GM19099 (cell line): ENCODE results near the gene CHST11.

Source experiments
- POLR2A ChIP-seq: IDR thresholded peaks from 3 replicates; pipeline ENCODE4 v1.6.1; 2011; ENCODE audit warnings: low read depth; ENCODE audit not compliant: insufficient read length; ENCODE audit errors: extremely low read depth

Gene CHST11

DNA sequence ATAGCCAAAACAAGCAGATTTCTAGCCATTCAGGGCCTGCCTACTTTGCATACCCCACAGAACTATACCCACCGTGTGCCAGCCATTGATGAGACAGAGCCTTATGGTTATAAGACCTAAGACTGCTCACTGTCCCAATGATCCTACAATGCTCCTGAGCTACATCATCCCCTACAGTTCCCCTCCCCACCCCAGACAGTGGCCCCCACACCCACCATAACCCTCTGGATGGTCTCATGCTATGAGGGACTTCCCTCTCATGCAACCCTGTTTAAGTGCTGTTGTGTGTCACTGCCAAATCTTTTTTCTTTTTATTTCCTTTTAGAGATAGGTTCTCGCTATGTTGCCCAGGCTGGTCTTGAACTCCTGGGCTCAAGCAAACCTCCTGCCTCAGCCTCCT, 75.9 kb downstream of the CHST11 start:
- no peak for TF ChIP-seq POLR2A

DNA sequence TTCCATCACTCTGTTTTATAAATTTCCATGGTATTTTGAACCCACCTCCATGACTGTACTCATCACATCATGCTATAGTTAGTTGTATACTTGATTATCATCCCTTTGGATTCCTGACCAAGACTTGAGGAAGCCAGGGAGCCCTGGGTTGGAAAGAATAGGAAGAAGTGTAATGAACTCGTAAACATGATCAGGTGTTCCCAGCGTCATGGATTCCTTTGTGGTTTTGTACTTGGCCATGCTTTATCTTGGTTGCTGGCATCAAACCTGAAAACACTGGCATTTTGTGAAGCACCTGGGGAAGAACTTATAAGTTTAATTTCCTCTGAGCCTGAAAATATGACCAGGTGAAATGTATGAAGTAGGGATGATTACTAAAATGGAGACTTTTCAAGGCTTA, 76.4 kb downstream of the CHST11 start:
- TF ChIP-seq POLR2A, result no peak

DNA sequence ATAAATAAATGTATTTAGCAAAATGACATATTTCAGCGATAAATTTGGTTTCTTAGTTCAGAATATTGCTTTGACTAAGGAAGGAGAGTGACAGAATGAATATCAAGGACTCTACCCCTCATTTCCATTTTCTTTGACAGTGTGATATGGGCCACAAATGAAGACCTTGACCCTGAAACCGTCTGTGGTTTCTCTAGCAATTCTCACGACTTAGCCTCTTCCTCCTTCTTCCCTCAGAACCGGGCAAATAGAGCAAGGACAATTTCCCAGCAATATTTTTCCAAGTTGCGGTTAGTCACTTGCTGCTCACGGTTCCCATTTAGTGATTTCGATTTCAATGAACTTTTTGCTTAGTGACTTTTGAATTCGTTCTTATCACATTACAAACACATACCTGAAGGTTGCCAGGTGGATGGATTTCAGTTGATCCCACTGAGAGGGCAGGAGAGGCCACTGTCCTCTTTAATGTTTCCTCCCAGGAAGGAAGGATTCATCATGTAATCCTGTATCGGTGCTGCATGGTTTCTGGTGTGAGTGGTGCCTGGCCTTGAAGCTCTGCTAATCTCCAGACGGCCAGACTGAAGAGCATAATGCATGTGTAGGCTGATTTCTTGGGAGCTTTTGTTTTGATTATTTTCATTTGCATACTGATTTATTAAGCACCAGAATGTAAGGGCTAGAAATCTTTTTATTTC, 77.6 kb downstream of the CHST11 start:
- TF ChIP-seq POLR2A, result no peak

DNA sequence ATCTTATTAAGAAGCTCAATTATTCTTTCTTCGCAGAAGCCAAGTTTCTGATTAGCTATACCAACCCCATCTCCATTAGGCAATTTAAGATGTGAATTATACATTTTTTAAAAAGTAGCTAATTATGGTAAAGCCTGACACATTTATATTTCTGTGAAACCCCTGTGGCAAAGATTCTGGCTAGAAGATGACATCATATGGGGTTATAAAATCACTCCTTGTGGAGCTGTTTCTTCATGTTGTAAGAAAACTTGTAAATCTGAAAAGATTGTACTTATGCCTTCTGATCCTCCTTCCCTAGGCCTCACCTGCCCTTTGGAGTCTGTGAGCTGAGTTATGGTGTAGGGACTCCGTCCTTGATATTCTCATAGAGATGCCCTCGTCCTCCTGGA, 78.1 kb downstream of the CHST11 start:
- no peak for TF ChIP-seq POLR2A

DNA sequence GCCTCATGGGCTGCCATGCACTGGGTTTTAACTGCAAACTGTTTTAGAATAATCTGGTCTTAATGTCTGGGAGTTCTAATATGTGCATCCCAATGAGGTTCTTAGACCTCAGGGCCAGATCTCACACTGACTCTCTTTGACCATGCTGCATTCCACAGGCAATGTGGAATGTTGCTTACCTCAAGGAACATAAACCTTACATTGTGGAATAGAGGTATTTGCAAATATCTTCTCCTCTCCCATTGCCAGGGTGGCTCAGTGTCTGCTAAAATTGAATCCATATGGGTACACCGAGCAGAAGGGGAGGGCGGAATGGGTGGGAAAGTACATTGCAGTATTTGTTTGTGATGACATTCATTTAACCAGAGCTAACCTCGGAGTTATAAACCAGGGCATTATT, 78.6 kb downstream of the CHST11 start:
- no peak for TF ChIP-seq POLR2A

DNA sequence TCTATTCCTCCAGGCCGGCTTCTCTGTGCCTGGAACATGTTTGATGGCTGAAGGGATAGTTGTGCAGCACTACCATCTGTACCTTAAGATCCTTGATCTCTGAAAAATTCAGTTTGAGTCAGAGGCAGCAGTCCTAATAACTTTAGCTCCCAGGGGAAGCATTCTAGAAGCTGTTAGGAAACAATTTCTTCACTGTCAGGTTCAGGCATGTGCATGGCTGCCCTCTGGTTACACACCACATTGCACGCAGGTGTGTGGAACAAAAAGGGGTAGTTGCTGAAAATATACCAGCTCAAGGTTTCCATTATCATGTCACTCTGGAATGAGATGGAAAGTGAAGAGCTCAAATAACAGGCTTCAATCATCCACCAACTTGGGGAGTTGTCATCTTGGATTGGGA, 80.1 kb downstream of the CHST11 start:
- no peak for TF ChIP-seq POLR2A

DNA sequence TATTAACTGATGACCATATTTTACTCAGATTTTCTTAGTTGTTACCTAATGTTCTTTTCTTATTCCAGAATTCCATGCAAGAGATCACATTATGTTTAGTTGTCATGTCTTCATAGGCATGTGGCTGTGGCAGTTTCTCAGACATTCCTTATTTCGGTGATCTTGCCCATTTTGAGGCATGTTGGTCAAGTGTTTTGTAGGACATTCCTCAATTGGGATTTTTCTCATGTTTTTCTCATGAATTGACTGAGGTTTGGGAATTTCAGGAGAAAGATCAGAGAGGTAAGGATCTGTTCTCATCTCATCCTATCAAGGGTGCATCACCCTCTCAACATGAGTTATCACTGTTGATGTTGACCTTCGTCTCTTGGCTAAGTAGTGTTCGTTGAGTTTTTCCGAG, 81.3 kb downstream of the CHST11 start:
- TF ChIP-seq POLR2A, result no peak

DNA sequence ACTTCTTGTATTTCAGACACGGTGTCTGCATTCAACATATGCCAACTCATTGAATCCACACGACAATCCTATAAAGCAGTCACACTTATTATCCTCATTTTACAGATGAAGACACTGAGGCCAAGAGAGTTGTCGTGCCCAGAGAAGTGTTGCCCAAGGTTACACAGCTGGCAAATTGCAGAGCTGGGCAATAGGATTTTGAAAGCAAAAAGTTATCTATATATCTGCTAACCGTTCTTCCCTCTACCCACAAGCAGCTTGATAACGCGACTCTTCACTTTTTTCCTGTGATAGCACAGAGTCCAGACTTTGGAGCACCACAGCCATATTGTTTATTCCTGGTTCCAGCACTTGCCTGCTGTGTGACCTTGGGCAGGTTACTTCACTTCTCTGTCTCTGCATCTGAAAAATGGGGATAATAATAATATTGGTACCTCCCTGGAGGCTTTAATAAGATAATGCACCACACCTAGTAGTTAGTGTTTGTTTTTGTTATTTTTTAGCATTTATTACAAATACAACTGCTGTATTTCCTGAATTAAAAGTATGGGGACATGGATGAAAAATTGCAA, 82.2 kb downstream of the CHST11 start:
- TF ChIP-seq POLR2A, result no peak

DNA sequence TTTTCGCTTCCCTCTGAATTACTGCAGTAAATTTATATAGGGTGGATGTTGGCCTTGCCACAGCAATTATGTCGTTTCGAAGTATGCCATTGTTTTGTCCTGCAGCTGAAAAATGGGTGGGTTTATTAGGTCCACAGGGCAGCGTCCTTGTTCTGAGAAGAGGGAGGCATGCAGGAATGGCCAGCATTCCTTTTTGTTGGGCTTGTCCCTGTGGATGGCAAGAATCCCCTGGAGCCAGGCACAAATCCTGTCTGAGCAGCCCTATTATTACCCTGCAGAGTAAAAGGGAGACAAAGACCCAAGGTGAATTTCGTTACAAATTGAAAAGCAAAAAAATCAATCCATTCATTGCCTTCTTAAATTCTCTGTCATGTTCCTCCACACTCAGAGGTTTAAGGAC, 88.1 kb downstream of the CHST11 start:
- TF ChIP-seq POLR2A, result no peak

DNA sequence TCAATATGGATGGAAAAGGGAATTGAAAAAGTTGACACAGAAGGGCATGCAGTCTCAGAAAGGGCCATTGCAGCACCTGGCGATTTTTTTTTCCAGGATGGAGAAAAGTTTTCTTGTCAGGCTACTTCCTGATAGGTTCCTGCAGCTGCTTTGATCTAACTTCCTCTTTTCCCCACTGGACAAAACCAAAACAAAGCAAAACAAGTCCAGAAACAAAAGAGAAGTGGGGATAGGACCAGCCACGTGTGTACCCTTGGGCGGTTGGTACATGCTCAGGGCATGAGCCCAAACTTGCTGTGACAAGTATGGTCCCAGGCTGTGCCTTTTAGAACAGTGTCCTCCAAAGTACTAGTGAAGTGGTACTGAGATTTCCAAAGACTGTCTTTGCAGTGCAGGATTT, 89.8 kb downstream of the CHST11 start:
- no peak for TF ChIP-seq POLR2A

DNA sequence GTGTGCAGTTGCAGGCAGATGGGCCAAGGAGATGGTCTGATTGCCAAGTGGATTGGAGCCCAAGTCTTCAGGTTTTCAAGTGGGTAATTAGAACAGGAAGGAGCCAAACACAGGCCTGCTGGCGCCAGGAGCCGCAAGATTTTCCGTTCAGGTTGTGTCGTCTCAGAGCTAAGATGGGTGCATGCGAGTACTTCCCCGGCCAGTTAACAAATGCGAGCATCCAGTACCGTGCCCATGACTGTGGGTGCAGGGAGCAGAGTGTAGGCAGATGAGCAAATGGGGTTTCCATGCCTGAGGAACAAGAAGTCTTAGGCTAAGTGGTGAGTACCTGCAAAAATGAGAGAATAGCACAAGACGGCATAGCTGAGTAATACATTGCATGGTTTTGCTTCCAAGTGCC, 90.5 kb downstream of the CHST11 start:
- TF ChIP-seq POLR2A, result no peak

DNA sequence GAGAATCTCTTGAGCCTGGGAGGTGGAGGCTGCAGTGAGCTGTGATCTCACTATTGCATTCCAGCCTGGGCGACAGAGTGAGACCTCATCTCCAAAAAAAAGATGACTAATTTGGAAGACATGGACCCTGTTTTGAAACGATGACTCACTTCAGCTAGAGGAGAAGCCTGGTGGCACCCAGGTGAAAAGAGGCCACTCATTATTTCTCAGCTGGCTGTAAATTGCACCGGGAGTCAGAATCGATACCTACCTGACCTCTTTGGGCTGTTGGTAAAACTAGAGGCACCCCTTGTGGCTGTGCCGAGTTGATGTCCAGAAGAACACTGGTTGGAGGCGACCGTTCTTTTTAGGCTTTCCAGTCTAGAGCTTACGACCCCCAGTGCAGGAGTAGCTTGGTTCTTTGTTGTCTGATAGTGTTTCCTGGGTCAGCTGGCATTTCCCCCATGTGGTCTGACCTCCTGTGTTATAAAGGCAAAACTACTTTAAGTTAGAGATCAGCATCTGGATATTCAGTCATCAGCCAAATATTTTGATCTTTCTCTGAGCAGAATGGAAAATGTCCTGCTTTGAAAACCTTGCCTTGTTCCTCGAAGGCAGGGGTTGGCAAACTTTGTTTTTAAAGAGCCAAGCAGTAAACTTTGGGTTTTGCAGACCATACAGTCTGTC, 93.2 kb downstream of the CHST11 start:
- no peak for TF ChIP-seq POLR2A

DNA sequence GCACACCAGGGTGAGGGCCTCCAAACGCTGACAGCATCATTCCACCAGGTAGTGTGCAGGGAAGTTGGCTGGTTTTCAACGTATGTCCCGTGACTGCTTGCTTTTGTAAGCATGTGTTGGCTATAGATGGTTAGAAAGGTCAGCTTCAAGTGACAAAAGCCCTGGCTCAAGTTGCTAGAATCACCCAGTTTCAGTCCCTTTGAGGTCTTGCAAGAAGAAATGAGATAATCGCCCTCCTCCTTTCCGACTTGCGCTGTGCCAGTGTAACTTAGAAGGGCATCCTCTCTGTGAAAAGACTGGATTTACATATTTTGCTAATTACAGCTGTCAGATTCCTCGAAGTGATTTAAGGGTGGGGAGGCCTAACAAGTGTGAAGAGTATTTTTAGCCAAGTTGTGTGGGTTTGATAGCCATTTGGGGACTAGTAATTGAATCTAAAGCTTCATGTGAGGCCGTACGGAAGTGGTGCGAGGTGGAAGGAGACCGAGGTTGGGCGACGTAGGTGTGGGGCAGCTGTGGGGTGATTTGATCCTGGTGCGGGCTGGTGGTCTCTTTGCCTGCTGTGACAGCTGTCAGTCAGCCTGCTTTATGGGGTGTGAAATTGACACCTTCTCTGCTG, 94.7 kb downstream of the CHST11 start:
- TF ChIP-seq POLR2A, result no peak

DNA sequence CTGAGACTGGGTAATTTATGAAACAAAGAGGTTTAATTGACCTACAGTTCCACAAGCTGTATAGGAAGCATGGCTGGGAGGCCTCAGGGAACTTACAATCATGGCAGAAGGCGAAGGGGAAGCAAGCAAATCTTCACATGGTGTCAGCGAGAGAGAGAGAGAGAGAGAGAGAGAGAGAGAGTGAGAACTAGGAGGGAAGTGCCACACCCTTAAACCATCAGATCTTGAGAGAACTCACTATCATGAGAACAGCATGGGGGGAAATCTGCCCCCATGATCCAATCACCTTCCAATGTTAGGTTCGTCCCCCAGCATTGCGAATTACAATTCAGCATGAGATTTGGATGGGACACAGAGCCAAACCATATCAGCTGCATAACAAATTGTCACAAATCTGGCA, 96.7 kb downstream of the CHST11 start:
- TF ChIP-seq POLR2A, result no peak

DNA sequence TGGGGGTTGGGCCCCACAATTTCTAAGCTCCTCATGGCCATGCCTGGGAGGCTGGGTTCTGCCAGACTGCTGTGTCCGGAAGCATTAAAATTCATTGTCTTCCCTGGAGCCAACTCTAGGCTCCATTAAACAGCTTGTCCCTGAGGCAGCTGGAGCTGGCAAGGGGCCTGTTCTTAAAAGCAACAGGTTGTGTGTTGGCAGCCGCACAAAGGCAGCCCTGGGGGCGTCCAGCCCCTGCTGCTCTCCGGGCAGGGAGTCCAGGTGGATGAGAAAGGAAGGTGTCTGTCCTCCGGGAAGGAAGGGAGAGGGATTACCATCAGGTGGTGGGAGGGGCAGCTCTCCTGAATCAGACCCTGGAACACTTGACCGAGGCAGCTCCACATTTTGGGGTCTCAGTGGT, 98.9 kb downstream of the CHST11 start:
- no peak for TF ChIP-seq POLR2A
